GM12801 (cell line): ENCODE data around the gene TUBG2.

Experiments
- TF ChIP-seq, protein P1 (sequence below): IDR thresholded peaks from one replicate; pipeline ENCODE4 v1.5.1; 2011; ENCODE audit warnings: control low read depth; ENCODE audit not compliant: insufficient read length; ENCODE audit errors: extremely low read depth

TUBG2 gene

DNA sequence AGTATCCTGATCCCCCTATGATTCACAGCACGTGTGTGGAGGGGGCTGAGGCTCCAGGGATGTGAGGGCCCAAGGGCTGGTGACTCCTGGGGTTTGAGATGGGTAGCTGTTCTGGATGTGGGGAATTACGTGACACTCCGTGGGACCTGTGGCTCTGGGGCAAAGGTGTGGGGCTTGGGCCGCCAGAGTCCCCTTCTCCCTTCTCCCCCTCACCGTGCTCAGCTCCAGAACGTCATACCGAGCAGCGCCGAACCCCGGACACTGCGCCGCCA is 10.6 kb downstream of the TUBG2 start:
- TF ChIP-seq, protein P1, sequence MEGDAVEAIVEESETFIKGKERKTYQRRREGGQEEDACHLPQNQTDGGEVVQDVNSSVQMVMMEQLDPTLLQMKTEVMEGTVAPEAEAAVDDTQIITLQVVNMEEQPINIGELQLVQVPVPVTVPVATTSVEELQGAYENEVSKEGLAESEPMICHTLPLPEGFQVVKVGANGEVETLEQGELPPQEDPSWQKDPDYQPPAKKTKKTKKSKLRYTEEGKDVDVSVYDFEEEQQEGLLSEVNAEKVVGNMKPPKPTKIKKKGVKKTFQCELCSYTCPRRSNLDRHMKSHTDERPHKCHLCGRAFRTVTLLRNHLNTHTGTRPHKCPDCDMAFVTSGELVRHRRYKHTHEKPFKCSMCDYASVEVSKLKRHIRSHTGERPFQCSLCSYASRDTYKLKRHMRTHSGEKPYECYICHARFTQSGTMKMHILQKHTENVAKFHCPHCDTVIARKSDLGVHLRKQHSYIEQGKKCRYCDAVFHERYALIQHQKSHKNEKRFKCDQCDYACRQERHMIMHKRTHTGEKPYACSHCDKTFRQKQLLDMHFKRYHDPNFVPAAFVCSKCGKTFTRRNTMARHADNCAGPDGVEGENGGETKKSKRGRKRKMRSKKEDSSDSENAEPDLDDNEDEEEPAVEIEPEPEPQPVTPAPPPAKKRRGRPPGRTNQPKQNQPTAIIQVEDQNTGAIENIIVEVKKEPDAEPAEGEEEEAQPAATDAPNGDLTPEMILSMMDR: no peak

DNA sequence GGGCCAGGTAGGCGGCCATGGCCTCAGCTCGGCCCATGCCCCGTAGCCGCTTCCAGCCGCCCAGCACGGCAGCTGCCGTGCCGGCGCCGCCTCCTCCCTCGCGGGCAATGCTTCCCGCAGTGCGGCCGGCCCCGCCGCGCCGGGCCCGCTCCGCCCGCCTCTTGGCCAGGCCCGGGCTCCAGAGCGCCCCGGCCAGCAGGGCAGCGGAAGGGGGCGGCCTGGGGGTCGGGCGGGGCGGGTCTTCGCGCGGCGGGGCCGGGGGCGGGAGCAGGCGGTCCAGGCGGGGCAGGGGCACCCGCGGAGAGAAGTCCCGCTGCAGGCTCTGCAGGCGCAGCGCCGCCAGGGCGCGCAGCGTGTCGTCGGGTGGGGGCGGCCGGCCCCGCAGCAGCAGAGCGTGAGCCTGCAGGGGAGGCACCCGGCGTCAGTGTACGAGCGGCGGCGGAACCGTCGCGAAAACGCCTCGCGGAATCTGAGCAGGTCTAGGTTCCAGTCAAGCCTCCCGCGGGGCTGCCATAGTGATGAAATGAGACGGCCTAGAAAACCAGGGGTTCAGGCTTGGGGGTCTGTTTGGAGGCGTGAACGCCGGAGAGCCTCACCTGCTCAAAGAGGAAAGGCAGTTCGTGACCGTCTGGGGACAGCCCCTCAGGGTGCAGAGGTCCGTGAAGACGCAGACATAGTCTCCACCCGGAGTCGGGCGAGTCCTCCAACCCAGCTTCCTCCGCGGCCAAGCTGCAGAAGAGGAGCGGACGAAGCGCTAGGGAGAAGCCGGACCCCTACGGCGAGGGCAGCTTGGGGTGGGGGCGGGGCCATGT is 11.1 kb downstream of the TUBG2 start:
- TF ChIP-seq, protein P1: no peak

DNA sequence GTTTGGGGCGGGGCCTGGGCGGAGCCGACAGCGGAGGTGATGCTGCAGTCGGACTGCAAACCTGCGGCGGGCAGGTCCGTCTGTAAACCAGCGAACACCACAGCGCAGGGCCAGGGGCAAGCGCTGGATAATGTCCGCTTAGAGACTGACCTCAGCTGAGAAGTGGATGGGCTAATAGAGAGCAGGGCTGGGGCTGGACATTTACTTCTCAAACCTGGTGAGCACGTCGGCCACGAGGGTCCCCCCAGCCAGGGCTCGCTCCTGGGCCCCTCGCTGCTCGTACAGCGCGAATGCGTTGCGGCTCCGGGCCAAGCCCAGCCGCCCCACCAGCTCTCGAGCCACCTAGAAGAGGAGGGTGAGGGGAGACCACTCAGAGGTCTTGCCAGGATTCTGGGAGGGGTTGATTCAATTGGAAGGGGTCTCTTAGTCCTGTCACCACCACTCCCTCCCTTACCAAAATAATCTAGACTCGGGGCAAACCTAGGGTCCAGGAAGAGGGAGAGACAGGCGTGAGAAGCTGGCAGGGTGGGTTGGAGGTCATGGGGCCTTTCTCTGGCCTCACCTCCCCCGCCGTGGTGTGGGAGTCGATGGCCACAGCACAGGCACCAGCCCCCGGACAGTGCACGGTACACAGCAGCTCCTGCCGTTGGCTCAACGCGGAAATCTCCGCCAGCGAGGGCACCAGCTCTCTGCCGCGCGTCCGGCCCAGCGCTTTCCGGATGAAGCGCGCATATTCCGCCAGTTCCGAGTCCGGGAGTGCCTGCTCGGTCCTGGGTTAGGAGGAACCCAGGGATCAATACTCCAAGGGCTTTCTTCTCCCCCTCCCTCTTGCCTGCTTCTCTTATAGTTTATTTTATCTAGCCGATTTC is 11.9 kb downstream of the TUBG2 start:
- TF ChIP-seq, protein P1: no peak

DNA sequence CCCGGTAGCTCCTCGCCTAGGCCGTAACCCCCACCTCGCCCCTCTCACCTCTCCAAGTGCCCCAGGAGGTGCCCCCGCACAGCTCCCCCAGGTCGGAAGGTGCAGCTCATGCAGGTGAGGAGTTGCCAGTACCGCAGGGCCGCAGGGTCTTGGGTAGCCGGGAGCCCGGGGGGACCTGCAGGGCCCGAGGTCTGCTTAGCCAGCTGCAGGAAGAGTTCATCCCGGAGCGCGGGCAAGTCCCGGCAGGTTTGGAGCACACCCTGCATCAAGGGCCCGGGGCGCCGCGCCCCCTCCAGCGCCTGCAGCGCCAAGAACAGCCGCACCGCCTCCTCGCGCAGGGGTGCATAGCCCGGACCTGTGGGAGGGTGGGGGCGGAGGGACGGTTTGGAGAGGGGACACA is 13.0 kb downstream of the TUBG2 start:
- TF ChIP-seq, protein P1: no peak

DNA sequence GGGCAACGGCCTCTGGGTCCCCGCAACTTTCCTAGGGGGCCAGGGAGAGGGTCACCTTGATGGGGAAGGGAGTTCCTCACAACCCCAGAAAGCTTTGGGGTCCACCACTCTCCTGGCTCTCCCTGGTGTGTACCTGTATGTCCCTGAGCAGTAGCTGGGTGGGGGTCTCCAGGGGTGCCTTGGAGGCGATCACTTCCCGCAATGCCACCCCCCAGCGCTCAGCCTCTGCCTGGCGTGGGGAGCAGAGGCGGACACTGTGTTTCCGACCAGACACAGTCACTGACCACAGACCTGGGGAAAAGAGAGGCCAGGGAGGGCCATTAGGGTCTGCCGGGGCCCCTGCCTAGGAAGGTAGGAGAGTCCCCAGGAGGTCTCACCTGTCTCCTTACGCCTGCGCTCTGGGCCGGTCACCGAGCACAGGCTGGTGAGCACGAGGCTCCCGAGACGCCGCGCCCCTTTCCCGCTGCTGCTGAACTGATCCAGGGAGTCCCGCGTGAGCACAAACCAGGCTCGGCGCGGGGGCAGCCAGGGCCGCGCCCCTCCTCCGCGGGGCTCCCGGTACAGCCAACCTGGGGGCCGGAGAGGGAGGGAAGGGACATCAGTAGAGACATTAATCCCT is 14.3 kb downstream of the TUBG2 start:
- TF ChIP-seq, protein P1: no peak

DNA sequence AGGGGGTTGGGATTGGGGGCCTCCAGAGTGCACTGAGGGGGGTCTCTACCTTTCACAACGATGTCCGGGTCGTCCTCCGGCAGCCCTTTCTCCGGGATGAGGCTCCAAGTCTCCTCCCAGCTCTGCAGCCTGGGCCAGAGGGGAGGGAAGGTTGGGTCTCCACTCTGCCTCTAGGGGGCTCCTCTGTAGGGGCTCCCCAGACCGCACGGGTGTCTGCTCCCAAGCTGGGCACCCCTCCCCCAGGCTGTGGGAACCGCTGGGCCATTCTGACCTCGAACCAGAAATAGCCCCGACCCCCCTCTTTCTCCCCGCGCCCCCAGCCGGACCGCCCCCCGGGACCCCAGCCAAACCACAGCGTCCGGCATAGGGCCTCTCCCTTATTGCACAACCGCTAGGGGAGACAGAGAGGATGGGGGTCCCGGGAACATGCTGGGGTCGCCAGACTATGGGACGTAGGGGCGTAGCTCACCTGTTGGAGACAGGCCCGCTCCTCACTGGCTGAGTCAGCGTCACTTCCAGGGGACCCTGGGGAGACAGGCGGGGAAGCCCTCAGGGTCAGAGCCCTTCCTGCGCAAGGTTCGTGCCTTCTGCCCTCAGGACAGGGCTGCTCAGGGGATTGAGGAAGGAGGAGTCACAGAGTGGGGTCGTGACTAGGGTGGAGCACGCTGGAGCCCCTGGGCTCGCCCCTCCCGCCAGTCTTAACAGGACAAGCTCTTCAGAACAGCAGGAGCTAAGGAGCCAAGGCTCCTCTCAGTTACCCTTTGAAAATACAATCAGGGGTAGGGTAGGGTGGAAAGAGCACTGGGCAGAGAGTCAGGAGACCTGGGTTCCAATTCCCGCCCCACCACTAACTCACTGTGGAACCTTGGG is 15.0 kb downstream of the TUBG2 start:
- TF ChIP-seq, protein P1: no peak
